NK-92 (cell line): ENCODE results near the gene TM6SF1.
"Not testable (repeated sequence)": the region's sequence is repeated elsewhere in the genome, so short reads cannot be mapped to it uniquely, and the experiment has no call there.

Experiments
- DNase-seq: peaks from one replicate; lab custom pipeline; 2025; ENCODE audit not compliant: unreplicated experiment; lab: John Stamatoyannopoulos, UW

The TM6SF1 gene

DNA sequence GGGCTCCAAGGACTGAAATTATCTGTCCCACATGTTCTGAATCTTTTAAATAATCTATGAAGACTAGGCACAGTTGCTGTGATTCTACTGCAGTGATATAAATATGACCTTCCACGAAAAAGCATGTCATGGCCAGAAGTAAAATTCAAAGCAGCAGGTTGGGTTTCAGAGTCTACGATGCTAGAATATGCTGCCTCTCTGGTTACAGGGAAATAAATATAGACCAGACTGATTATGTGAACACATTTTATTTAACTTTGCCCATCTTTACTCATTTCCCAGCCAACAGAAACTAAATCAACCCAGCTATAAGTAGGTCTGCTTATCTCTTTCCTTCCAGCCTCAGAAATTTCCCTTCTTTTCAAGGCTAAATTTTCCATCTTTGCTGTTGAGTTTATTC, 19.9 kb upstream of the TM6SF1 start:
- no peak for DNase-seq

GRCh38 chr15:83088876-83089275, 18.6 kb upstream of the TM6SF1 start:
- DNase-seq, result no peak

- DNase-seq, result no peak
These were observed 17.0 kb upstream of the TM6SF1 start for GRCh38 chr15:83090465-83090864.

GRCh38 chr15:83091965-83092308, 15.5 kb upstream of the TM6SF1 start:
- not testable (repeated sequence) for DNase-seq

- DNase-seq, result no peak
These were observed 15.0 kb upstream of the TM6SF1 start for GRCh38 chr15:83092309-83092976.

DNA sequence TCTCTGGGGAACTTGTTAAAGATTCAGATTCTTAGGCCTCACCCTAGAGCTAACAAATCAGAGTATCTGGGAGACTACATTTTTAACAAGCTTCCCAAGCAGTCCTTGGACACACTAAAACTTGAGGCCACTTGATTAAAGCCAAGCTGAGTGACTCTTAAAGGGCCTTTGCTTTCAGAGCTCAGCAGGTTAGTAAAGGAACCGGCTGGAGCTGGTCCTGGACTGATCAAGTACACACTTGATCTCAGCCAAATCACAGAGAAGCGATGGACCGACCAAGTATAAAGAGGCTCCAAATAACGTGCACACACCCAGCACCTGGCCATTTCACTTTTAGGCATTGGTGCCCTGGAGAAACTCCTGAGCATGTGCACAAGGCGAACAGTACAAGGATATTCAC, 12.9 kb upstream of the TM6SF1 start:
- no peak for DNase-seq

DNA sequence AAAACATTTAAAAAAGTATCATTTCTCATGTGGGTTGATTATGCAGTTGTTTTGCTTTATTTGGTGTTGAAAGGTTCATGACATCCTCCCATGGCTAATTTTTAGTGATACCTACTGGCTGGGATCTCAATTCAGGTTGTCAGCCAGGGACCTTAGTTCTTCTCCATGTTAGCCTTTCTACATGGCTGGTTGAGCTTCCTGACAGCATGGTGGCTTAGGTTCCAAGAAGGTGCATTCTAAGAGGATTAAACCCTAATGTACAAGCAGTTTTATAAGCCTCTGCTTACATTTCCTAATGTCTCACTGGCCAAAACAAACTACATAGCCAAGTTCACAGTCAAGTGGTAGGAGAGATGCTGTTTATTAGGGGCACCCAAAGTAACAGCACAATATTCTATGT, 9.4 kb upstream of the TM6SF1 start:
- no peak for DNase-seq

- DNase-seq, result no peak
These were observed 8.2 kb upstream of the TM6SF1 start for GRCh38 chr15:83099290-83099689.

GRCh38 chr15:83100097-83100646, 7.3 kb upstream of the TM6SF1 start:
- DNase-seq, result no peak

DNA sequence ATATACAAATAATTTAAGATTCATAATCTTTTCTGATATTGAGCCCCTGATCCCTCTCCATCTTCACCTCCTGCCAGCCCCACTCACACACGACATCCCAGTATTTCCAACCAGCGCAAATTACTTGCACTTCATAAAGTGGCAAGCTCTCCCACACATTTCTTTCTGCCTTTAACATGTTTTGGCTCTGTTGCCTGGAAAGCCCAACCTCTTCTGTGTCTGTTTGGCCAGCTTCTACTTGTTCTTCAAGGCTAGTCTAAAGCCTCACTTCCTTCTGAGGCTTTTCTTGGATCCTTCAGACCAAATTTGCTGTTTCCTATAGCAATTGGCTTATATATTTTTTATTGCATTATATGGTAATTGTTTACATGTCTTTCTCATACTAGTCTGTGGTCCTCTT, 5.1 kb upstream of the TM6SF1 start:
- DNase-seq, result no peak

DNA sequence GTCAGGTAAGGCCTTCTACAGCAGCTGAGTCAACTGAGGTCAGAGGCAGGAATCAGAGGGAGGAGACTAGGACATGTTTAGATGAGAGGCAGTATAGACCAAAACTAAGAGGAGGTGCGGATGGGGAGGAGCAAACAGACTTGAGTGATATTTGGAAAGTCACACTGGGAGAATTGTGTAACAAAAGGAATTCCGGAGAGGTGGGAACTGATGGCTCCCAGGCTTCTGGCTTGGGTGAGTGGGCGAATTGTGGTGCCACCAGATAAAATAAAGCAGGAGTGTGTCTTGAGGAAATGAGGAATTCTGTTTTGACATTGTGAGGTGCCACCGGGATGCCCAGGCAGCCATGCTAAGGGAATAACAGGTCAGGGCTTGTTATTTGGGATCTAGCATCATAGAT, 3.3 kb upstream of the TM6SF1 start:
- DNase-seq, result no peak

DNA sequence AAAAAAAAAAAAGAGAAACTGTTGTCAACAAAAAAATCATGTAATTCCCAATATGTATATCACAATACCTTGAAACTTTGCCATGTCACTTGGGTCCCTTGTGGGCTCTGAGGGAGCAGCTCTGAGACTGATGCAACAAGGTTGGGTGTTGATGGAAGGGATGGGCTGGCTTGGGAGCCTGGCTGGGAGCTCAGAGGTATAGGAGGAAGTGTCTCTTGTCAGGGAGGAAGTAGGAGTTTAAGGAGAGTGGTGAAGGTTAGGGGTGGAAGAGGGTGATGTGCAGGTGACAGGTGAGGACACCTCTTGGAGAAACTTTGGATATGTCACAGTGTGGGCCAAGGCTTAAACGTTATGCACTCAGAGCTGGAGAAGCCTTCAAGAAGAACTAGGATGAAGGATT, 2.0 kb upstream of the TM6SF1 start:
- no peak for DNase-seq

DNA sequence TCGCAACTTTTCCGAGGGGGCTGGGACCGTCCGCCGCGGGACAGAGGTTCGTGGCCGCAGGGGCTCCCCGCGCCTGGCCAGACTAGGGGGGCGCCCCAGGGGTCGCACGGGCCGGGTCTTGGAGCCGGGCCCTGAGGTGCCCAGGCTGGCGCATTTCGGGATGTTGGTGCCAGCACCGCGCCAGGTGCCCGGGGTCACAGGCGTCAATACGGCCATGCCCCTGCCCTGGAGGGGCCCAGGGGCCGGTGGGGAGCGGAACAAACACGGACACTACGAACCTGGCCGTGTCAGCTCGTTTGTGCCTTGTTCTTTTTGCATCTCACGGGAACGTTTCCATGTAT, 366 bp downstream of the TM6SF1 start:
- no peak for DNase-seq

GRCh38 chr15:83108266-83109219, 1.1 kb downstream of the TM6SF1 start:
- no peak for DNase-seq

DNA sequence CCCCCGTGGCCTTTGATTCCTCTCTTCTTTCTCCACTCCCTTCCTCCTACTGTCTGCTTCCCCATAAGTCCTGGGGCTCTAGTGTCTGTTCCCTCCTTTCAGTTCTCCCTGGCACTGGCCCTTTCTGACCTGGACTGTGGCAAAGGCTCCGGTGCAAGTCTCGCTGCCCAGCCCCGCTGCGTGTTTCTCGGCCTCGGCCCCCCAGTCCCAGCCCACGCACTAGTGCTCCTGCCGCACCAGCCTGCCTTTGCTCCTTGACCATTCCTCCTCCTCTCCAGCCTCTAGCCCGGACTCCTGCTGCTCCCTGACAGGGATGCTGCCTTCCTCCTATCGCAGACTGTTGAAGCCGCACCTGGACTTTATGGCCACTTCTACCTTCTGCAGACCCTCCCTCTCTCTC, 2.1 kb downstream of the TM6SF1 start:
- DNase-seq, result no peak

DNA sequence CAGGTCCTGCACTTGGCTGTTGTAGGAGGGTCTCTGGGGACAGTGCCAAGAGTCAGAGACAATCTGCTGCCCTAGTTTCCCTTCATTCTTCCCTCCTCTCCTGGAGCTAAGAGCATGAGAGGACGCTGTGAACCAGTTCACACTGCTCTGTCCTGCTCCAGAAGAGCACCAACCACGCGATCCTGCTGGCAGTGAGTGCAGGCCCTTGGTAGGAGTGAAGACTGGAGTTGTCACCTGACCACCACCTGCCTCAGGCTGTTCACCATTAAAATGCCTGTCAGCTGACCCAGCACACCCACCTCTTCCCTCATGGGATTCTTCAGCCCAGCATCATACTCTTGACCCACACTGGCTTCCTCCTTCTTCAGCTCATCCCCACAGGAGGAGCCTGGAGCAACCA, 2.9 kb downstream of the TM6SF1 start:
- no peak for DNase-seq

GRCh38 chr15:83111149-83111548, 3.7 kb downstream of the TM6SF1 start:
- no peak for DNase-seq

GRCh38 chr15:83112233-83112955, 4.9 kb downstream of the TM6SF1 start:
- DNase-seq, result no peak

DNA sequence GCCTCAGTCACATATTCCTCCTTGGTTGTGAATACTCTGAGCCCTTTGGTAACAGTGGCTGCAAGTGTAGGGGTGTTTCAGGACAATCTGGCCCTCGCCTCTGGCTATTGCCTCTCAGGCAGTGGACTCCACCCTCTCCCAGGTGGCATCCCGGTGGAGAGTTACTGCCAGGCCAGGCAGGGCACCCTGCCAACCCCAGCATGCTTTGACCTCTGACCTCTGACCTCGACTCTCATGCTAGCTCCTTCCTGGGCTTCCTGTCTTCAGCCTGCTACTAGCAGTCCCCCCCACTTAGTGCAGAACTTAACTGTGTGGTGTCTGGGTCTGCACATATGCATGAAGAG, 5.5 kb downstream of the TM6SF1 start:
- no peak for DNase-seq

GRCh38 chr15:83113881-83114674, 6.6 kb downstream of the TM6SF1 start:
- DNase-seq, result no peak

DNA sequence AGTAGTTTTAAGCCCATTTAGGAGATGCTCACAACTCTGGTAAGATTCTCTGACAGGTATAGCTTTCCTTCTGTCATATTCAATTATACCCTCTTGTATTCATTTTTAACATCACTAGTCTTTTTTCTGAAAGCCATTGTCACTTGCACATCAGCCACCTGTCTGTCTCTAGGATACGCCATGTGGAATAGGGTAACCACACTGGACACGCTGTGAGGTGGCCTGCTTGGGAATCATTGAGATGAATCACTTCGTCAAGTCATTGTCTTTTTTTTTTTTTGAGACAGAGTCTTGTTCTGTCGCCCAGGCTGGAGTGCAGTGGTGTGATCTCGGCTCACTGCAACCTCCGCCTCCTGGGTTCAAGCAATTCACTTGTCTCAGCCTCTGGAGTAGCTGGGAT, 7.4 kb downstream of the TM6SF1 start:
- no peak for DNase-seq
